ENCODE results near the gene OR6N2. TPM values are rescaled to one million over a fixed set of nuclear protein-coding genes. Genes with fewer than 3 reads are reported as not detected.

OR6N2 gene
- not detected for total RNA-seq

- ChIA-PET CTCF (no interaction called here), POLR2A (no interaction called here)
- Mint-ChIP-seq H3K36me3 (ENCODE audit: low read depth) (no peaks in the 10 kb centered on the region), H3K4me3 (no peak within 1 kb of the TSS), H3K4me1 (peaks cover 6% of the 10 kb centered on the region), H3K27ac (no peak within 1 kb of the TSS), H3K27me3 (peaks cover 10% of the 10 kb centered on the region), H3K9me3 (no peaks in the 10 kb centered on the region)
- DNase-seq = no peak
Measured at GRCh38 chr1:158781104-158781503, at the start of gene OR6N2. Gene OR6N2, minus strand, starts transcription at chr1:158781204. Its CDS starts 3,569 bp downstream, at chr1:158777635.

DNA sequence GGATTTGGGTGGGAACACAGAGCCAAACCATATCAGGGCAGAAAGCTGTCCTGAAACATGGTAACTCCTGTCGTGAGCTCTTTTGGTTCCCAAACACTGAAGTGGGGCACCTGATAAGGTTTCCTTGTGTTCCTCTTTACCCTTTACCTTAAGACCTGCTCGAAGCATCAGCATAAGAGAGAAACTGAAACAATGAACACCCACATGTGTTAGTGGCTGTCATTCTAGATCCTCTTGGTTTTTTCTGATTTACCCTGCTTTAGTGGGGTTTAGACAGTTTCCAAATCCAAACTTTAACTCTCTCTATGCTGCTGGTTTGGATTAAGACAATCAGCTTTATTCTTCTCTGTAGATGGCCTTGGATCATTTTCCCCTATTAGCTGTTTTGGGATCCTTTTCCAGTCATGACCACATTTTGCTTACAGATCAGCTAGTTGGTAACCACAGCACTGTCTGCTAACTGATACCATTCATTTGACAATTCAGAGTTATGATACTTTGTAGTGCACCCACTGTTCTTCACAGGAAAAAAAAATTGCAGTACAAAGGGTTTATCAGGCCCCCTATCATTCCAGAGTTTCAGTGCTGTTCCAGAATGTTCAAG is 49.2 kb upstream of the OR6N2 start:
- H3K4me1 Mint-ChIP-seq = peaks cover 12% of the 10 kb centered on the region
- ChIA-PET CTCF (no interaction called here), POLR2A (interaction anchor here (1.3 kb wide), 1 partner anchor 11 kb away, joined by 4 read pairs; no protein-coding TSS in a partner anchor)
- peaks cover 28% of the 10 kb centered on the region for H3K36me3 Mint-ChIP-seq (ENCODE audit: low read depth)
- DNase-seq = no peak
- H3K4me3 Mint-ChIP-seq = no peak overlapping the region
- H3K9me3 Mint-ChIP-seq = peaks cover 32% of the 10 kb centered on the region
- H3K27me3 Mint-ChIP-seq = no peaks in the 10 kb centered on the region
- H3K27ac Mint-ChIP-seq = peak overlapping the region; percentile 23

GRCh38 chr1:158821723-158822122 is 40.7 kb upstream of the OR6N2 start:
- CTCF ChIA-PET = no interaction called here
- Mint-ChIP-seq H3K9me3 (peaks cover 8% of the 10 kb centered on the region), H3K27me3 (no peaks in the 10 kb centered on the region), H3K4me1 (peaks cover 29% of the 10 kb centered on the region), H3K4me3 (no peak overlapping the region), H3K27ac (no peak overlapping the region), H3K36me3 (ENCODE audit: low read depth) (peaks cover 15% of the 10 kb centered on the region)
- DNase-seq = no peak
- POLR2A ChIA-PET = interaction anchor here (1.4 kb wide), 1 partner anchor 187 kb away, joined by 3 read pairs; no protein-coding TSS in a partner anchor

DNA sequence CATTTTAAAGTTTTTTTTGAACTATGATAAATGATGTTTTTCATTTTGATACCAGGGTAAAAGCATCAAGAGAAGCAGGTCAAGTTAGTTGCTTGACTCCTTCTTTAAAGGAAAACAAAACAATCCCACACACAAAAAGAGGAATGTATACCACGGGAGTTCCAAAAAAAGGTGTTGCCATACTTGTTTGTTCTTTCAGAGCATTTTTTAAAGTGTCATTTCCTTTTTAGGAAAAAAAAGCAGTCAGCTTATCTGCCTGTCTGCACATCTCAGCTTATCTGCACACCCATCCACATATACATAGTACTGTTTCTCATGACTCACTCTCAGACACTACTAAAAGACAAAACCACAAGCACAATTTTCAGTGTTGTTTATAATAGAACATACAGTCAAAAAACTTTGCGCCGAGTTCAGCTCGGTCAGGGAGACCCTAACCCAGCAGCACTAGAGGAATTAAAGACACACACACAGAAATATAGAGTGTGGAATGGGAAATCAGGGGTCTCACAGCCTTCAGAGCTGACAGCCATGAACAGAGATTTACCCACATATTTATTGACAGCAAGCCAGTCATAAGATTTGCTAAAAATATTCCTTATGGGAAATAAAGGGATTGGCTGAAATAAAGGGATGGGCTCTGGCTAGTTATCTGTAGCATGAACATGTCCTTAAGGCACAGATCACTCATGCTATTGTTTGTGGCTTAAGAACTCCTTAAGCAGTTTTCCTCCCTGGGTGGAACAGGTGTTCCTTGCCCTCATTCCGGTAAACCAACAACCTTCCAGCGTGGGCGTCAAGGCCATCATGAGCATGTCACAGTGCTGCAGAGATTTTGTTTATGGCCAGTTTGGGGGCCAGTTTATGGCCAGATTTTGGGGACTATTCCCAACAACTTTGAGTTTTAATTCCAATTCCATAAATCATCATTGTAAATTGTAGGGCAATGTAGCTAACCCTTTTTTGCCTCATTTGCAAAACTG is 38.7 kb upstream of the OR6N2 start:
- Mint-ChIP-seq H3K36me3 (ENCODE audit: low read depth) (peaks cover 15% of the 10 kb centered on the region), H3K27ac (peak overlapping the region; percentile 89), H3K4me1 (peaks cover 29% of the 10 kb centered on the region), H3K4me3 (peak overlapping the region; percentile 56), H3K9me3 (peaks cover 3% of the 10 kb centered on the region), H3K27me3 (no peaks in the 10 kb centered on the region)
- ChIA-PET POLR2A (interaction anchor here (1.0 to 2.3 kb wide), 10 partner anchors 10 to 1104 kb away, joined by 3 to 34 read pairs (median 4); partner anchors contain the start of genes AIM2, IFI16 and PYHIN1), CTCF (interaction anchor here (0.8 to 2.2 kb wide), 3 partner anchors 13 to 178 kb away, joined by 3 to 11 read pairs (median 8); no protein-coding TSS in a partner anchor)
- peak; percentile 33 for DNase-seq

DNA sequence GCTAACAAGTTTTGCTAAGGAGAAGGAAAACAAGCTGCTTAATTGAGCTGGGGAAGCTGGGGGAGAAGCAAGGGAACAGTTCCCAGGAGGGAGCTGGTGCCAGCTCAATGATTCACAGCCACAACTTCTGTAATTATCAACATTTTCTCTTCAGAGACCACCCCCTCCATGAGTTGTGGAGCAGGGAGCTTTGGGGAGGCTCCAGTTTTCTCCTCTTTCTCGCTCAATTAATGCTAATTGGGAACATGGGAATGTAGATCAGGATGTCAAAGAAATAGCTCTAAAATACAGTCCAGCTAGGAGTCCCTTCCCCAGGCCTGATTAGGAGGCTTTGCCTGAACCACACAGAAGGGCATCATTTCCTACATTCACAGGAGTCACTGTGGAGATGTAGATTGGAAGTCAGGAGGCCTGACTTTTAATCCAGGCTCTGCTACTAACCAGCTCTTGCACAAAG is 38.0 kb upstream of the OR6N2 start:
- Mint-ChIP-seq H3K4me1 (peaks cover 29% of the 10 kb centered on the region), H3K27ac (peak overlapping the region; percentile 89), H3K9me3 (peaks cover 3% of the 10 kb centered on the region), H3K4me3 (no peak overlapping the region), H3K36me3 (ENCODE audit: low read depth) (peaks cover 15% of the 10 kb centered on the region), H3K27me3 (no peaks in the 10 kb centered on the region)
- DNase-seq = no peak
- ChIA-PET POLR2A (interaction anchor here (1.0 to 2.3 kb wide), 9 partner anchors 11 to 1105 kb away, joined by 3 to 34 read pairs (median 5); partner anchors contain the start of genes AIM2, IFI16 and PYHIN1), CTCF (interaction anchor here (0.8 to 2.2 kb wide), 3 partner anchors 12 to 179 kb away, joined by 3 to 11 read pairs (median 8); no protein-coding TSS in a partner anchor)

- H3K27me3 Mint-ChIP-seq = no peaks in the 10 kb centered on the region
- no peak overlapping the region for H3K4me3 Mint-ChIP-seq
- H3K4me1 Mint-ChIP-seq = peaks cover 29% of the 10 kb centered on the region
- H3K36me3 Mint-ChIP-seq (ENCODE audit: low read depth) = peaks cover 14% of the 10 kb centered on the region
- CTCF ChIA-PET = interaction anchor here (0.8 to 2.2 kb wide), 3 partner anchors 12 to 180 kb away, joined by 3 to 11 read pairs (median 8); no protein-coding TSS in a partner anchor
- POLR2A ChIA-PET = interaction anchor here (1.0 to 2.3 kb wide), 9 partner anchors 12 to 1106 kb away, joined by 3 to 34 read pairs (median 5); partner anchors contain the start of genes AIM2, IFI16 and PYHIN1
- peak overlapping the region; percentile 89 for H3K27ac Mint-ChIP-seq
- peaks cover 3% of the 10 kb centered on the region for H3K9me3 Mint-ChIP-seq
- DNase-seq = no peak
Measured at GRCh38 chr1:158818560-158818959, 37.6 kb upstream of the OR6N2 start.

GRCh38 chr1:158814970-158815369 is 34.0 kb upstream of the OR6N2 start:
- Mint-ChIP-seq H3K9me3 (no peaks in the 10 kb centered on the region), H3K27ac (no peak overlapping the region), H3K27me3 (no peaks in the 10 kb centered on the region), H3K4me1 (peaks cover 22% of the 10 kb centered on the region), H3K4me3 (no peak overlapping the region), H3K36me3 (ENCODE audit: low read depth) (peaks cover 4% of the 10 kb centered on the region)
- ChIA-PET POLR2A (no interaction called here), CTCF (no interaction called here)
- no peak for DNase-seq

DNA sequence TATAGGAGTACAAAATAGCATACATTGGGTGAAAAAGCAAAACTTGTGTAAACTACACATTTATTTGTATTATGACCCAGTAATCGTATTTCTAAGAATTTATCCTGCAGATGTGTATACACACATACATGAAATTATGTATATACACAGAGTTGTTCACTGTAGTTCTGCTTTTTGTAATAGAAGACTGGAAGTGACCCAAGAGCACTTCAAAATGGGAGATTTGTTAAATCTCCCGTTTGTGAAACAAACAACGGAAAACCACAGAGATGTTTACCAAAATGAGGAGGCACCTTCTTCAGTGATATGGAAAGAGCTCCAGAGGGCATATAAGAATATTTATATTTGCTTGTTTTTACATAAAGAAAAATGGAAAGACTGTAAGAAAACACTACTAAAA is 32.2 kb upstream of the OR6N2 start:
- Mint-ChIP-seq H3K9me3 (no peaks in the 10 kb centered on the region), H3K27me3 (no peaks in the 10 kb centered on the region), H3K27ac (no peak overlapping the region), H3K36me3 (ENCODE audit: low read depth) (no peaks in the 10 kb centered on the region), H3K4me1 (peaks cover 4% of the 10 kb centered on the region), H3K4me3 (no peak overlapping the region)
- CTCF ChIA-PET = interaction anchor here (1.0 kb wide), 1 partner anchor 185 kb away, joined by 6 read pairs; no protein-coding TSS in a partner anchor
- POLR2A ChIA-PET = no interaction called here
- no peak for DNase-seq

DNA sequence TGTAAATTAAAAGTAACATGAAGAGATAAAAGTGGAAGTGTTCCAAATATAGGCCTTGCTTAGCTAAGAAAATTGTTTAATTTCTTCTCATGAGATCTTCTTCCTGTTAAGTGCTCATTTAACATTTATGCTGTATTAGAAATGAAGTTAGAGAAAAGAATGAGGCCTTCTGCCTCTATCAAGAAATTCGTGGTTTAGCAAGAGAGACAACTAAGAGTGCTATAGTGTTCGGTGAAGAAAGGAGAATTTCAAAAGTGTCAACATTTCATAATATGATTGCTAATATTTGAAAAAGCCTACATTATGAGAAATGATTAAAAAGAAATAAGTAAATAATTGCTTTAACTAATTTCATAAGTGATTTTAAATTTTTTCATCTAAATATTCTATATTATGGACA is 31.3 kb upstream of the OR6N2 start:
- DNase-seq = no peak
- Mint-ChIP-seq H3K4me1 (no peaks in the 10 kb centered on the region), H3K9me3 (no peaks in the 10 kb centered on the region), H3K4me3 (no peak overlapping the region), H3K36me3 (ENCODE audit: low read depth) (no peaks in the 10 kb centered on the region), H3K27me3 (peaks cover 3% of the 10 kb centered on the region), H3K27ac (no peak overlapping the region)
- CTCF ChIA-PET = interaction anchor here (1.0 kb wide), 1 partner anchor 186 kb away, joined by 6 read pairs; no protein-coding TSS in a partner anchor
- POLR2A ChIA-PET = no interaction called here

DNA sequence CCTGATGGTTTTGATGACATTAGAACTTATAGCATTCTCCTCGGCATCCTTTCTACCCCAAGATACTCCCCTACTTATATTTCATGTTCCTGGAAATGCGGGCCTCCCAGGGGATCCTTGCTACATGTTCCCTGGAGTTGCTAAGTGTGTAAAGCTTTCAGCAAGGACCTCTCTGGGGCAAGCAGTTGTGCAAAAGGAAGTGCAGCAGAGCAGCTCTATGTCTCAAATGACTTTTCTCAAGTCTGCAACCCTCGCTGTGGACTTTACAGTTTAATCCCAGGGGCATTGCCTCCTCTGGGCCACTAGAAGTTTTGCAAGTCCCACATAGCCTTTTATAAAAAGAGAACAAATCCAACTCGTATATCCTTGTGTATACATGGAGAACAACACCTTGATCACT is 29.3 kb upstream of the OR6N2 start:
- POLR2A ChIA-PET = no interaction called here
- no peaks in the 10 kb centered on the region for H3K36me3 Mint-ChIP-seq (ENCODE audit: low read depth)
- CTCF ChIA-PET = no interaction called here
- no peaks in the 10 kb centered on the region for H3K9me3 Mint-ChIP-seq
- H3K4me1 Mint-ChIP-seq = no peaks in the 10 kb centered on the region
- H3K27ac Mint-ChIP-seq = no peak overlapping the region
- H3K27me3 Mint-ChIP-seq = peaks cover 3% of the 10 kb centered on the region
- H3K4me3 Mint-ChIP-seq = no peak overlapping the region
- no peak for DNase-seq

DNA sequence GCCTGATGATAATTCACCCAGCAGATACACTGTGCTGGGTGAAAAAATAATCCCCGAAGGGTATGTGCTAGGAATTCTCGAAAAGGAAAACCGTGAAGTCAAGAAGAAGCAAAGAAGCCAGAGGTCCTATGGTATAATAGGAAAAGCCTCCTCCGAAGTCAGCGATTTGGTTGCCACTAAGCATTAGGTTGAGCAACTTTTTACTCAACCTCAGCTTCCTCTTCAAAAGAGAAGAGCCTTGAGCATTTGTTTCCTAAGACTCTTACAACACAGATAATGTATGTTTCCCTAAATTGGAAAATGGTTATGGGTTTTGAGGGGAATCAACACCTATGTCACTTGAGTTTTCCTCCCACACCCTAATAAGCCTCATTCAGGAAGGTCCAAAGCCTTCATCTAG is 28.9 kb upstream of the OR6N2 start:
- H3K27me3 Mint-ChIP-seq = peaks cover 3% of the 10 kb centered on the region
- H3K36me3 Mint-ChIP-seq (ENCODE audit: low read depth) = no peaks in the 10 kb centered on the region
- POLR2A ChIA-PET = no interaction called here
- H3K9me3 Mint-ChIP-seq = no peaks in the 10 kb centered on the region
- H3K27ac Mint-ChIP-seq = no peak overlapping the region
- no peak overlapping the region for H3K4me3 Mint-ChIP-seq
- no peaks in the 10 kb centered on the region for H3K4me1 Mint-ChIP-seq
- CTCF ChIA-PET = no interaction called here
- no peak for DNase-seq

DNA sequence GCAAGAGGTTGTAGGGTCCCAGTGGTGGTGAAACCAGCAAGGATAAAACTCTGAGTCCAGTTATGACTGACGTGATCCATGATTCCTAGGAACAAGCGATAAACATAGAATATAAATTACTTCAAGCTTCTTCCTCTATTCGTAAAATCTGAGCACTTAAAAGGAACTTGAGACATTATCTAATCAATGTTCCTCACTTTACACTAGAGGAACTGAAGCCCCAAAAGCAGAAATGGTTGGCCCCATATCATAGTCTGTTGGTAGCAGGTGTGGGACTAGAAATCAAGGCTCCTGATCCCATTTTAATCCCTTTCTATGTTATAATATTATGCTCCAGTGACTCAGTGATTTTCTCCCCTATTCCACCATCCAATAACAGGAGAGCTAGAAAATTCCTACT is 28.3 kb upstream of the OR6N2 start:
- Mint-ChIP-seq H3K4me1 (no peaks in the 10 kb centered on the region), H3K36me3 (ENCODE audit: low read depth) (no peaks in the 10 kb centered on the region), H3K27me3 (peaks cover 3% of the 10 kb centered on the region), H3K4me3 (no peak overlapping the region), H3K27ac (no peak overlapping the region), H3K9me3 (no peaks in the 10 kb centered on the region)
- POLR2A ChIA-PET = no interaction called here
- CTCF ChIA-PET = no interaction called here
- DNase-seq = no peak
